Stimulated activated CD4-positive, alpha-beta T cell treated with anti-CD3 and anti-CD28 coated beads, Interleukin-1b, Interleukin-23, amount 100 ng/mL, for 1 hour (primary cell): ENCODE results near the gene IL4R.
"Not testable (repeated sequence)": the region's sequence is repeated elsewhere in the genome, so short reads cannot be mapped to it uniquely, and the experiment has no call there.

Experiments
- DNase-seq, 2 donors: peaks; one replicate each; pipeline ENCODE4 v3.0.0-alpha.2; 2020; ENCODE audit warnings: low read depth in 2 of 2

The IL4R gene

GRCh38 chr16:27288313-27288712 lies 25.5 kb upstream of the IL4R start:
- not testable (repeated sequence) for DNase-seq

GRCh38 chr16:27289669-27290068 lies 24.1 kb upstream of the IL4R start:
- no peak for DNase-seq

- no peak for DNase-seq
These were observed 23.2 kb upstream of the IL4R start for GRCh38 chr16:27290562-27290961.

GRCh38 chr16:27291106-27291505 lies 22.7 kb upstream of the IL4R start:
- no peak for DNase-seq

GRCh38 chr16:27291722-27292240 lies 22.0 kb upstream of the IL4R start:
- no peak for DNase-seq

GRCh38 chr16:27293343-27293742 lies 20.4 kb upstream of the IL4R start:
- DNase-seq = no peak

GRCh38 chr16:27298132-27298531 lies 15.6 kb upstream of the IL4R start:
- no peak for DNase-seq

- DNase-seq = no peak
These were observed 12.4 kb upstream of the IL4R start for GRCh38 chr16:27301236-27301861.

GRCh38 chr16:27302126-27302525 lies 11.6 kb upstream of the IL4R start:
- DNase-seq = no peak

GRCh38 chr16:27303256-27304100 lies 10.3 kb upstream of the IL4R start:
- DNase-seq = no peak

GRCh38 chr16:27304102-27304501 lies 9.7 kb upstream of the IL4R start:
- DNase-seq = no peak

- no peak for DNase-seq
These were observed 8.7 kb upstream of the IL4R start for GRCh38 chr16:27304881-27305745.

- DNase-seq = no peak
These were observed 7.8 kb upstream of the IL4R start for GRCh38 chr16:27305839-27306442.

- no peak for DNase-seq
These were observed 5.0 kb upstream of the IL4R start for GRCh38 chr16:27308792-27309191.

GRCh38 chr16:27310576-27311447 lies 3.0 kb upstream of the IL4R start:
- DNase-seq = no peak

- DNase-seq = no peak
These were observed 2.3 kb upstream of the IL4R start for GRCh38 chr16:27311448-27311830.

- DNase-seq = no peak
These were observed 1.9 kb upstream of the IL4R start for GRCh38 chr16:27311897-27312303.

- DNase-seq = no peak
These were observed 973 bp upstream of the IL4R start for GRCh38 chr16:27312580-27313421.

- DNase-seq = peak in 1 of 2 donors; percentile 25
These were observed 468 bp downstream of the IL4R start for GRCh38 chr16:27314161-27314723.

GRCh38 chr16:27314986-27315332 lies 1.2 kb downstream of the IL4R start:
- no peak for DNase-seq
